AG09309 (cell line): ENCODE measurements around the gene MAP2K2.

Experiments
- DNase-seq: peaks from one replicate; pipeline ENCODE4 v3.0.0-alpha.2; 2010; ENCODE audit warnings: low read depth
- H3K4me3 ChIP-seq: 2 replicates; pipeline ENCODE4 v1.5.1; 2011; ENCODE audit warnings: mild to moderate bottlenecking, low read depth, low read length, moderate library complexity; ENCODE audit not compliant: control insufficient read depth
- TF ChIP-seq, protein P1 (sequence below): IDR thresholded peaks from 2 replicates; pipeline ENCODE4 v1.5.1; 2011; ENCODE audit warnings: mild to moderate bottlenecking, low read depth, low read length, inconsistent platforms; ENCODE audit not compliant: insufficient read depth, control insufficient read depth; ENCODE audit errors: missing control alignments

MAP2K2 gene

DNA sequence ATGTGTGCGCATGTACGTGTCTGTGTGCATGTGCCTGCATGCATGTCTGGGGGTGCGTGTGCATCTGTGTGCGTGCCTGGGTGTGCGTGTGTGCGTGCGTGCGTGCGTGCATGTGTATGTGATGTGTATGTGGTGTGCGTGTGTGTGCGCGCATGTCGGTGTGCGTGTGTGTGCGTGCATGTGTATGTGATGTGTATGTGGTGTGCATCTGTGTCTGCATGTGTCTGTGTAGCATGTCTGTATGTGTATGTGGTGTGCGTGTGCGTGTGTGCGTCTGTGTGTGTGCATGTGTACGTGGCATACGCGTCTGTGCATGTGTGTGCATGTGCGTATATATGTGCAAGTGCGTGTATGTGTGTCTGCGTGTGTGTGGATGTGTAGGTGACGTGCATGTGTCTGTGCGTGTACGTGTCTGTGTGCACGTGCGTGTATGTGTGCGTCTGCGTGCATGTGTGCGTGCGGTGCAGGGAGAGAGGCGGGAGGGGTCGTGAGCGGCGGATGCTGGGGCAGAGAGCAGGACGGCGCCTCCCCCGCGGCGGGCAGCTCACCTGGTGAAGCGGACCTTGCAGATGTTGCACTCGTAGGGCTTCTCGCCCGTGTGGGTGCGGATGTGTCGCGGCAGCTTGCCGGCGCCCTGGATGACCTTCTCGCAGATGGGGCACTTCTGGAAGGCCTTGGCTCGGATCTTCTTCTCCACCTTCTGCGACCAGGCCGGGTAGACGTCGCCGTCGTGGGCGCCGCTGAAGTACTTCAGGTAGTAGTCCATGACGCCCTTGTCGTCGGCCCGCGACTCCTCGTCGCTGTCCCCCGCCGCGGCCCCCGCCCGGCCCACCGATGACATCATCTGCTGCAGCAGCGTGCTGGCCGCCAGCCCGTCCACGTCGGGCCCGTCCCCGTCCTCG lies 70.2 kb downstream of the MAP2K2 start:
- no peak overlapping the region for H3K4me3 ChIP-seq
- DNase-seq, result no peak
- TF ChIP-seq, protein P1, sequence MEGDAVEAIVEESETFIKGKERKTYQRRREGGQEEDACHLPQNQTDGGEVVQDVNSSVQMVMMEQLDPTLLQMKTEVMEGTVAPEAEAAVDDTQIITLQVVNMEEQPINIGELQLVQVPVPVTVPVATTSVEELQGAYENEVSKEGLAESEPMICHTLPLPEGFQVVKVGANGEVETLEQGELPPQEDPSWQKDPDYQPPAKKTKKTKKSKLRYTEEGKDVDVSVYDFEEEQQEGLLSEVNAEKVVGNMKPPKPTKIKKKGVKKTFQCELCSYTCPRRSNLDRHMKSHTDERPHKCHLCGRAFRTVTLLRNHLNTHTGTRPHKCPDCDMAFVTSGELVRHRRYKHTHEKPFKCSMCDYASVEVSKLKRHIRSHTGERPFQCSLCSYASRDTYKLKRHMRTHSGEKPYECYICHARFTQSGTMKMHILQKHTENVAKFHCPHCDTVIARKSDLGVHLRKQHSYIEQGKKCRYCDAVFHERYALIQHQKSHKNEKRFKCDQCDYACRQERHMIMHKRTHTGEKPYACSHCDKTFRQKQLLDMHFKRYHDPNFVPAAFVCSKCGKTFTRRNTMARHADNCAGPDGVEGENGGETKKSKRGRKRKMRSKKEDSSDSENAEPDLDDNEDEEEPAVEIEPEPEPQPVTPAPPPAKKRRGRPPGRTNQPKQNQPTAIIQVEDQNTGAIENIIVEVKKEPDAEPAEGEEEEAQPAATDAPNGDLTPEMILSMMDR, result no peak

- TF ChIP-seq, protein P1, result no peak
- DNase-seq, result no peak
- no peak overlapping the region for H3K4me3 ChIP-seq
Measured at GRCh38 chr19:4052993-4053422, 70.9 kb downstream of the MAP2K2 start.

DNA sequence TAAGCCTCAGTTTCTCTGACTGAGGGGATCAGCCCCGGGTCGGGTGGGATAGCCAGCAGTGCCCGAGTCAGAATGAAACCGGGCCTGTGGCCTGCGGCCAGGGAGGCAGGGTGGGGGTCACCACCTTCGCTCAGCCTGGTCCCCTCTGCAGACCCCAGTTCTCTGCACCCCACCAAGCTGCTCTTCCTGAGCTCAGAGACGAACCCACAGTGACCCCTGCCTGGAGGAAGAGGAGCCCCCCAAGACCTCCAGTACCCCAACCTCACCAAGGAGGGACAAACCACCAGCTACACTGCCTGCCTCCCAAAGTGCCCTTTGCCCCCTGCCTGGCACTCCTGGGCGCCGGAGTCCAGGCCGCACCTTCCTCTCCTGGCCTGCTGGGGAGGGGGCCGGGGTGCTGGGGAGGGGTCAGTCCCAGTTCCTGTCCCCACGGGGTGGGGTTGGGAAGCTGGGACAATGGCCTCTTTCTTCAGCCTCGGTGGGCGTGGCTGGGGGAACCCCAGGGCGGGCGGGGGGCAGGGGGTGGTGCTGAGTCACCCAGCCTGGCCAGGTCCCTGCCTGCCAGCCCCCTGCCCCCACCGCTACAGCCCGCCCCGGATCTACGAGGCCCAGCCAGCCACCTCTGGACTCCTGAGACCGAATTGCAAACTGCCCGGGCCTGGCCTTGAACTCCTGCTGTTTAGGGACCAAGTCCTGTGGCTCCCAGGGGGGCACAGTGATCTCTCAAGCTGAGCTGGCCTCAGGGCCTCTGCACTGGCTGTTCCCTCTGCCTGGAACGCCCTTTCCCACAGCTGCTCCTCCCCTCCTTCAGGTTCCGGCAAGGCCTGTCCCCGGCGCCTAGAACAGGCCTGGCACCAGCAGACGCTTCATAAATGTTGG lies 71.6 kb downstream of the MAP2K2 start:
- TF ChIP-seq, protein P1, result no peak
- no peak overlapping the region for H3K4me3 ChIP-seq
- DNase-seq, result no peak

GRCh38 chr19:4051175-4052101 lies 72.5 kb downstream of the MAP2K2 start:
- TF ChIP-seq, protein P1, result no peak

DNA sequence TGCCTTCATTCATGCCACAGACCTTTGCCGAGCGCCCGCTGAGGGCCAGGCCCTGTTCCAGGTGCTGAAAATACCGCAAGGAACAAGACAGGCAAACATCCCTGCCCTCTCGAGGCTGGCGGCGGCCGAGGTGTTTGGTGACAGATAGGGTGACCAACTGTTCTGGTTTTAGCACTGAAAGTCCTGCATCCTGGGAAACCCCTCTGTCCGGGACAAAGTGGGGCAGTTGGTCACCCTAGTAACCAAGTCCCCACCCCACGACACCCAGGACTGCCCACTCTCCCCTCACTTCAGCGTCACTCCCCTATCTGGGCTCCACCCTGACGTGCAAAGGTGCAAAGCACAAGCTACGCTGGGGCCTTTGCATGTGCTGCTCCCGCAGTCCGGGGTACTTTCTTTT lies 74.5 kb downstream of the MAP2K2 start:
- TF ChIP-seq, protein P1, result no peak
- DNase-seq, result no peak
- no peak overlapping the region for H3K4me3 ChIP-seq

More at GRCh38 chr19:4051175-4052101, 72.5 kb downstream of the MAP2K2 start:
- H3K4me3 ChIP-seq, result no peak overlapping the region
- DNase-seq, result no peak

- DNase-seq, result no peak
- no peak overlapping the region for H3K4me3 ChIP-seq
- TF ChIP-seq, protein P1, result no peak
Measured at GRCh38 chr19:4046946-4047683, 76.8 kb downstream of the MAP2K2 start.
